Adrenal gland (tissue), 12 donors: Measurements from ENCODE around the gene TMEM179B. TPM values are rescaled to one million over a fixed set of nuclear protein-coding genes. Genes with fewer than 3 reads are reported as not detected.

Experiments used
- DNase-seq, 7 donors: peaks; one replicate each; pipeline ENCODE4 v3.0.0-alpha.2; 2019 to 2020
- H3K27ac ChIP-seq, 5 donors: fragments of 200-600 bp; sonication (generic) in 4 of 5; 1 replicate in 3 of 5; 2 replicates in 2 of 5; pipeline versions ENCODE4 v1.5.1 to v1.8.0; 2016 to 2020; ENCODE audit warnings: mild to moderate bottlenecking in 1 of 5
- H3K27me3 ChIP-seq: fragments of 200-600 bp; 2 replicates; pipeline ENCODE4 v1.8.0; 2021
- H3K36me3 ChIP-seq, 2 donors: fragments of 200-600 bp; replicated peaks in 1 of 2; 1 replicate in 1 of 2; 2 replicates in 1 of 2; pipeline versions ENCODE4 v1.5.1 to v1.8.0; 2018 to 2022
- H3K4me1 ChIP-seq, 2 donors: fragments of 200-600 bp; replicated peaks in 1 of 2; 1 replicate in 1 of 2; 2 replicates in 1 of 2; pipeline versions ENCODE4 v1.5.1 to v1.8.0; 2018 to 2021
- H3K4me3 ChIP-seq, 4 donors: fragments of 200-600 bp; sonication (generic) in 3 of 4; one replicate each; pipeline ENCODE4 v1.5.1; 2016 to 2018
- H3K9me3 ChIP-seq, 3 donors: fragments of 200-600 bp; sonication (generic) in 1 of 3; replicated peaks in 1 of 3; 1 replicate in 2 of 3; 2 replicates in 1 of 3; pipeline versions ENCODE4 v1.5.1 to v1.8.0; 2016 to 2021
- CTCF ChIP-seq, 6 experiments: fragments of 450-650 bp in 4 of 6; fragments of 200-600 bp in 2 of 6; sonication (generic) in 1 of 6; IDR thresholded peaks; 1 replicate in 5 of 6; 2 replicates in 1 of 6; pipeline versions ENCODE4 v1.5.1 to v1.8.0; 2016 to 2021; ENCODE audit warnings: antibody characterized with exemption in 6 of 6, mild to moderate bottlenecking in 2 of 6, moderate library complexity in 1 of 6
- POLR2A ChIP-seq, 2 donors: fragments of 450-650 bp; IDR thresholded peaks; one replicate each; pipeline ENCODE4 v1.6.1; 2017; ENCODE audit warnings: antibody characterized with exemption in 2 of 2, mild to moderate bottlenecking in 2 of 2, moderate library complexity in 1 of 2
- WGBS, 4 donors: extraction: QIAGEN DNeasy Blood & Tissue Kit in 2 of 4; methylation state at CpG; one replicate each; pipeline versions ENCODE4 v1.1.5 to v1.1.7; 2013 to 2017; 5-methylcytosine and 5-hydroxymethylcytosine counted together
- intact Hi-C, 2 donors: fragments of 100-400 bp; cut with DNase I; formaldehyde crosslinking; loops; one replicate each; pipeline versions ENCODE4 v1.14.1 to v1.15.0; 2022 to 2023
- polyA plus RNA-seq, 3 donors: library from polyadenylated mRNA; stranded (reverse); fragments of 200-250 nt in 2 of 3; fragments of 350-450 nt in 1 of 3; fragmentation: Illumina TruSeq in 1 of 3; extraction: RNeasy Lipid Tissue Mini Kit (QIAGEN cat#74804) in 1 of 3; gene quantifications; one replicate each; pipeline ENCODE4 v1.2.3, GENCODE V29; 2013 to 2014
- total RNA-seq, 9 donors: library from RNA; depleted of rRNA in 4 of 9; stranded (reverse); fragments of >200 nt in 4 of 9; fragments of 120-200 nt in 1 of 9; fragmentation: NEBNext Ultra II Directional in 1 of 9; extraction: Animal tissue kit (Norgen Biotek cat#: 25700) in 1 of 9; gene quantifications; one replicate each; pipeline versions ENCODE4 v1.1.0 to v1.2.4, GENCODE V29; 2013 to 2023
- donor health status: healthy with polysubstance abuse.
- donor health status: Bipolar disorder and iron deficiency.
- donor health status: DM: yes; HTN: yes; CAD: no.
- donor health status: DM: no; HTN: no; CAD: no.
- donor health status: DM: no; HTN: no; CAD: no.
- donor health status: DM: yes; HTN: yes; CAD: no.

The TMEM179B gene
- total and polyA plus RNA-seq, 12 donors = 37.2 to 217 (median 70.5) TPM

GRCh38 chr11:62831520-62832335, 44.5 kb downstream of the TMEM179B start, which contains the start of gene STX5:
STX5 (minus strand) TSS chr11:62832051; CDS start chr11:62831243, 808 bp downstream.
- intact Hi-C loops = no loop called here
- H3K4me1 ChIP-seq = peaks cover 14 to 23% of the 10 kb centered on the region in 2 donors
- H3K27ac ChIP-seq = peak within 1 kb of the TSS; percentile 83 to 98 (median 96)
- H3K9me3 ChIP-seq = no peaks in the 10 kb centered on the region
- 1% methylated on average over 22 to 65 of the region's 65 CpGs for WGBS, 4 donors
- H3K27me3 ChIP-seq = no peaks in the 10 kb centered on the region
- H3K36me3 ChIP-seq = peaks cover 0 to 51% of the 10 kb centered on the region in 2 donors
- TF ChIP-seq CTCF (IDR thresholded peaks at IDR 0.05) = no peak
- TF ChIP-seq POLR2A (IDR thresholded peaks at IDR 0.05) = peak; percentile 49 to 96
- peak; percentile 99 to 100 (median 100) for DNase-seq
- peak within 1 kb of the TSS; percentile 34 to 93 (median 88) for H3K4me3 ChIP-seq

GRCh38 chr11:62832336-62833234, 45.4 kb downstream of the TMEM179B start, which contains the start of gene TEX54:
TEX54 (minus strand) TSS chr11:62832841.
- no peaks in the 10 kb centered on the region for H3K27me3 ChIP-seq
- intact Hi-C loops = no loop called here
- H3K4me3 ChIP-seq = peak within 1 kb of the TSS; percentile 5 to 93 (median 88)
- no peaks in the 10 kb centered on the region for H3K9me3 ChIP-seq
- H3K4me1 ChIP-seq = peaks cover 14 to 23% of the 10 kb centered on the region in 2 donors
- peak; percentile 53 to 84 (median 75) for DNase-seq
- 8 to 13% (median 9%) methylated on average over 25 to 40 of the region's 40 CpGs for WGBS, 4 donors
- TF ChIP-seq POLR2A (IDR thresholded peaks at IDR 0.05) (no peak), CTCF (IDR thresholded peaks at IDR 0.05) (no peak)
- H3K27ac ChIP-seq = peak within 1 kb of the TSS; percentile 83 to 98 (median 96)
- H3K36me3 ChIP-seq = peaks cover 0 to 48% of the 10 kb centered on the region in 2 donors

GRCh38 chr11:62835336-62835735, 48.1 kb downstream of the TMEM179B start:
- Histone ChIP-seq H3K27me3 (no peaks in the 10 kb centered on the region), H3K9me3 (no peaks in the 10 kb centered on the region), H3K4me1 (peaks cover 17 to 30% of the 10 kb centered on the region in 2 donors), H3K36me3 (peaks cover 0 to 36% of the 10 kb centered on the region in 2 donors), H3K4me3 (no peak overlapping the region), H3K27ac (no peak overlapping the region)
- no peak for DNase-seq
- 79 to 83% (median 80%) methylated on average over 3 to 8 of the region's 8 CpGs for WGBS, 4 donors
- TF ChIP-seq POLR2A (IDR thresholded peaks at IDR 0.05) = no peak
- TF ChIP-seq CTCF (IDR thresholded peaks at IDR 0.05) = no peak
- intact Hi-C loops = no loop called here
